CD8-positive, alpha-beta memory T cell (primary cell): Measurements from ENCODE around the gene TRIM61. TPM values are rescaled to one million over a fixed set of nuclear protein-coding genes. Genes with fewer than 3 reads are reported as not detected.
"Not testable (repeated sequence)": the region's sequence is repeated elsewhere in the genome, so short reads cannot be mapped to it uniquely, and the experiment has no call there.

Experiments
- CTCF ChIA-PET: fragments of 350-600 bp; sonication (Branson Sonifier 250); formaldehyde crosslinking; loops from one replicate; lab custom pipeline; 2021; ENCODE audit warnings: antibody characterized with exemption; lab: Charles Lee
- POLR2A ChIA-PET: fragments of 350-600 bp; sonication (Branson Sonifier 250); formaldehyde crosslinking; loops from one replicate; lab custom pipeline; 2021; ENCODE audit warnings: antibody characterized with exemption; lab: Charles Lee
- DNase-seq, 5 donors: peaks; one replicate each; pipeline versions ENCODE4 v3.0.0 to v3.0.0-alpha.2; 2020 to 2022; ENCODE audit warnings: mixed read lengths in 1 of 5
- H3K27ac ChIP-seq: one replicate; pipeline ENCODE4 v1.7.0; 2013; ENCODE audit warnings: low read depth, mild to moderate bottlenecking, low read length, moderate library complexity
- H3K27me3 ChIP-seq: 2 replicates; pipeline ENCODE4 v1.7.0; 2013; ENCODE audit warnings: low read length, mild to moderate bottlenecking; ENCODE audit not compliant: insufficient read depth, poor library complexity, severe bottlenecking
- H3K36me3 ChIP-seq: 2 replicates; pipeline ENCODE4 v1.7.0; 2013; ENCODE audit warnings: mild to moderate bottlenecking, low read length, moderate library complexity; ENCODE audit not compliant: insufficient read depth
- H3K4me1 ChIP-seq: 2 replicates; pipeline ENCODE4 v1.7.0; 2013; ENCODE audit warnings: mild to moderate bottlenecking, low read length, moderate library complexity; ENCODE audit not compliant: insufficient read depth
- H3K4me3 ChIP-seq: 2 replicates; pipeline ENCODE4 v1.7.0; 2013; ENCODE audit warnings: mild to moderate bottlenecking, low read length
- H3K9me3 ChIP-seq: 2 replicates; pipeline ENCODE4 v1.7.0; 2013; ENCODE audit warnings: mild to moderate bottlenecking, low read length
- H3K27ac Mint-ChIP-seq, 8 donors: one replicate each; pipeline ENCODE4 v1.8.0; 2020 to 2021; ENCODE audit warnings: mixed read lengths in 8 of 8, mild to moderate bottlenecking in 6 of 8, inconsistent platforms in 3 of 8, moderate library complexity in 3 of 8
- H3K27me3 Mint-ChIP-seq, 2 donors: one replicate each; pipeline ENCODE4 v1.8.0; 2020 to 2021; ENCODE audit warnings: mixed read lengths in 2 of 2, mild to moderate bottlenecking in 1 of 2, moderate library complexity in 1 of 2
- H3K36me3 Mint-ChIP-seq, 3 donors: one replicate each; pipeline ENCODE4 v1.8.0; 2020 to 2021; ENCODE audit warnings: mixed read lengths in 3 of 3, inconsistent platforms in 1 of 3, mild to moderate bottlenecking in 1 of 3
- H3K4me1 Mint-ChIP-seq, 3 donors: one replicate each; pipeline ENCODE4 v1.8.0; 2020 to 2021; ENCODE audit warnings: mixed read lengths in 3 of 3, inconsistent platforms in 1 of 3, mild to moderate bottlenecking in 1 of 3
- H3K4me3 Mint-ChIP-seq, 7 donors: one replicate each; pipeline ENCODE4 v1.8.0; 2020 to 2021; ENCODE audit warnings: mixed read lengths in 7 of 7, mild to moderate bottlenecking in 6 of 7, moderate library complexity in 4 of 7, inconsistent platforms in 2 of 7
- H3K9me3 Mint-ChIP-seq, 5 donors: one replicate each; pipeline ENCODE4 v1.8.0; 2020 to 2022; ENCODE audit warnings: mixed read lengths in 5 of 5, mild to moderate bottlenecking in 3 of 5, moderate library complexity in 2 of 5, inconsistent platforms in 1 of 5
- polyA plus RNA-seq: library from polyadenylated mRNA; unstranded; fragments of 300-500 nt; fragmentation: Illumina TruSeq; gene quantifications from one replicate; pipeline ENCODE4 v1.2.3, GENCODE V29; 2021
- total RNA-seq, 2 experiments: library from RNA; stranded (reverse); gene quantifications; one replicate each; pipeline ENCODE4 v1.2.3, GENCODE V29; 2021

TRIM61 gene
- total and polyA plus RNA-seq, 3 experiments from 2014 or later: 1.3 to 3.3 (median 2.7) TPM

- CTCF ChIA-PET: not testable (repeated sequence)
Measured at GRCh38 chr4:164996123-164996522, 18.7 kb upstream of the TRIM61 start.

GRCh38 chr4:164990786-164991185 is 13.3 kb upstream of the TRIM61 start:
- peaks cover 0 to 23% of the 10 kb centered on the region in 2 donors for H3K27me3 Mint-ChIP-seq
- H3K27ac Mint-ChIP-seq, H3K4me1 Mint-ChIP-seq, H3K4me3 ChIP-seq, H3K9me3 ChIP-seq, H3K36me3 ChIP-seq, H3K36me3 Mint-ChIP-seq, H3K9me3 Mint-ChIP-seq, CTCF ChIA-PET, POLR2A ChIA-PET, H3K4me3 Mint-ChIP-seq, DNase-seq, H3K27me3 ChIP-seq, H3K4me1 ChIP-seq, H3K27ac ChIP-seq: not testable (repeated sequence)

More at GRCh38 chr4:164996123-164996522, 18.7 kb upstream of the TRIM61 start:
- H3K27me3 Mint-ChIP-seq: peaks cover 0 to 29% of the 10 kb centered on the region in 2 donors
- H3K4me1 Mint-ChIP-seq, H3K4me3 ChIP-seq, POLR2A ChIA-PET, H3K36me3 Mint-ChIP-seq, H3K9me3 Mint-ChIP-seq, H3K4me3 Mint-ChIP-seq, H3K4me1 ChIP-seq, H3K9me3 ChIP-seq, H3K36me3 ChIP-seq, H3K27me3 ChIP-seq, H3K27ac Mint-ChIP-seq, H3K27ac ChIP-seq, DNase-seq: not testable (repeated sequence)

- Mint-ChIP-seq H3K9me3 (peaks cover 0 to 1% (median 0%) of the 10 kb centered on the region in 5 donors), H3K27ac (no peak overlapping the region), H3K4me3 (no peak overlapping the region), H3K36me3 (no peaks in the 10 kb centered on the region), H3K4me1 (no peaks in the 10 kb centered on the region), H3K27me3 (peaks cover 3 to 19% of the 10 kb centered on the region in 2 donors)
- no peak overlapping the region for H3K27ac ChIP-seq
- no peaks in the 10 kb centered on the region for H3K36me3 ChIP-seq
- H3K4me3 ChIP-seq: no peak overlapping the region
- DNase-seq: no peak
- no peaks in the 10 kb centered on the region for H3K27me3 ChIP-seq
- POLR2A ChIA-PET: no interaction called here
- no peaks in the 10 kb centered on the region for H3K9me3 ChIP-seq
- H3K4me1 ChIP-seq: no peaks in the 10 kb centered on the region
- CTCF ChIA-PET: no interaction called here
Measured at GRCh38 chr4:164989471-164989870, 12.0 kb upstream of the TRIM61 start.

- H3K4me3 Mint-ChIP-seq, H3K4me1 ChIP-seq, H3K27me3 ChIP-seq, H3K9me3 ChIP-seq, DNase-seq, H3K27me3 Mint-ChIP-seq, CTCF ChIA-PET, H3K27ac Mint-ChIP-seq, POLR2A ChIA-PET, H3K27ac ChIP-seq, H3K4me3 ChIP-seq, H3K36me3 ChIP-seq, H3K9me3 Mint-ChIP-seq: not testable (repeated sequence)
- Mint-ChIP-seq H3K4me1 (peaks cover 0 to 27% (median 2%) of the 10 kb centered on the region in 3 donors), H3K36me3 (peaks cover 0 to 28% (median 0%) of the 10 kb centered on the region in 3 donors)
Measured at GRCh38 chr4:164971929-164972328, 5.5 kb downstream of the TRIM61 start.

GRCh38 chr4:164959896-164960295 is 17.6 kb downstream of the TRIM61 start:
- H3K4me1 ChIP-seq: no peaks in the 10 kb centered on the region
- POLR2A ChIA-PET: no interaction called here
- Mint-ChIP-seq H3K27me3 (peaks cover 0 to 3% of the 10 kb centered on the region in 2 donors), H3K27ac (no peak overlapping the region), H3K9me3 (peaks cover 0 to 8% (median 1%) of the 10 kb centered on the region in 5 donors), H3K36me3 (peaks cover 0 to 5% (median 0%) of the 10 kb centered on the region in 3 donors), H3K4me1 (peaks cover 19 to 28% (median 22%) of the 10 kb centered on the region in 3 donors), H3K4me3 (no peak overlapping the region)
- H3K4me3 ChIP-seq: no peak overlapping the region
- H3K9me3 ChIP-seq: no peaks in the 10 kb centered on the region
- CTCF ChIA-PET: no interaction called here
- H3K27me3 ChIP-seq: no peaks in the 10 kb centered on the region
- H3K36me3 ChIP-seq: no peaks in the 10 kb centered on the region
- no peak for DNase-seq
- no peak overlapping the region for H3K27ac ChIP-seq

- H3K36me3 ChIP-seq, H3K4me3 ChIP-seq, H3K27me3 ChIP-seq, H3K27ac ChIP-seq, H3K4me1 ChIP-seq, H3K9me3 Mint-ChIP-seq, H3K27me3 Mint-ChIP-seq, H3K36me3 Mint-ChIP-seq, H3K9me3 ChIP-seq, H3K27ac Mint-ChIP-seq, CTCF ChIA-PET, DNase-seq, POLR2A ChIA-PET, H3K4me3 Mint-ChIP-seq: not testable (repeated sequence)
- peaks cover 19 to 28% (median 22%) of the 10 kb centered on the region in 3 donors for H3K4me1 Mint-ChIP-seq
Measured at GRCh38 chr4:164959421-164959820, 18.0 kb downstream of the TRIM61 start.

GRCh38 chr4:164956766-164957643 is 20.5 kb downstream of the TRIM61 start:
- Histone ChIP-seq H3K4me3 (peak overlapping the region; percentile 49), H3K36me3 (no peaks in the 10 kb centered on the region), H3K27ac (no peak overlapping the region), H3K9me3 (no peaks in the 10 kb centered on the region), H3K4me1 (no peaks in the 10 kb centered on the region), H3K27me3 (no peaks in the 10 kb centered on the region)
- ChIA-PET POLR2A (no interaction called here), CTCF (no interaction called here)
- DNase-seq: peak; percentile 47 to 83 (median 60)
- Mint-ChIP-seq H3K4me1 (peaks cover 19 to 28% (median 22%) of the 10 kb centered on the region in 3 donors), H3K9me3 (peaks cover 0 to 8% (median 1%) of the 10 kb centered on the region in 5 donors), H3K27ac (peak overlapping the region in 6 of 8 donors; percentile 54 to 87 (median 64)), H3K27me3 (peaks cover 3 to 8% of the 10 kb centered on the region in 2 donors), H3K36me3 (peaks cover 0 to 5% (median 0%) of the 10 kb centered on the region in 3 donors), H3K4me3 (peak overlapping the region; percentile 79 to 94 (median 86))

- H3K27me3 Mint-ChIP-seq: peaks cover 7 to 24% of the 10 kb centered on the region in 2 donors
- no peak for DNase-seq
- peaks cover 0 to 5% (median 0%) of the 10 kb centered on the region in 3 donors for H3K36me3 Mint-ChIP-seq
- Histone ChIP-seq H3K9me3 (no peaks in the 10 kb centered on the region), H3K36me3 (no peaks in the 10 kb centered on the region), H3K4me1 (no peaks in the 10 kb centered on the region), H3K4me3 (no peak overlapping the region), H3K27ac (no peak overlapping the region), H3K27me3 (no peaks in the 10 kb centered on the region)
- peak overlapping the region; percentile 24 to 84 (median 55) for H3K4me3 Mint-ChIP-seq
- H3K27ac Mint-ChIP-seq: no peak overlapping the region
- ChIA-PET POLR2A (no interaction called here), CTCF (no interaction called here)
- peaks cover 0 to 8% (median 1%) of the 10 kb centered on the region in 5 donors for H3K9me3 Mint-ChIP-seq
- H3K4me1 Mint-ChIP-seq: peaks cover 19 to 28% (median 22%) of the 10 kb centered on the region in 3 donors
Measured at GRCh38 chr4:164955107-164955805, 22.2 kb downstream of the TRIM61 start.
